Heart right ventricle (tissue), 16 donors: Measurements from ENCODE around the gene LRP5. TPM values are rescaled to one million over a fixed set of nuclear protein-coding genes. Genes with fewer than 3 reads are reported as not detected.

Source experiments
- ATAC-seq, 8 donors: fragments of 200-7000 bp; cut with Tn5 transposase; one replicate each; pipeline ENCODE4 v1.9.1; 2020; ENCODE audit warnings: mild to moderate bottlenecking in 8 of 8, moderate library complexity in 8 of 8, moderate number of reproducible peaks in 1 of 8
- DNase-seq, 2 donors: peaks; one replicate each; pipeline ENCODE4 v3.0.0-alpha.2; 2020
- H3K27ac ChIP-seq, 10 donors: fragments of 200-600 bp; sonication (generic) in 2 of 10; one replicate each; pipeline versions ENCODE4 v1.5.0 to v1.8.0; 2020 to 2022; ENCODE audit warnings: mild to moderate bottlenecking in 3 of 10
- H3K27me3 ChIP-seq, 7 donors: fragments of 200-600 bp; one replicate each; pipeline ENCODE4 v1.8.0; 2021 to 2022; ENCODE audit warnings: mild to moderate bottlenecking in 2 of 7
- H3K36me3 ChIP-seq, 9 donors: fragments of 200-600 bp; sonication (generic) in 1 of 9; one replicate each; pipeline versions ENCODE4 v1.5.0 to v1.8.0; 2020 to 2022; ENCODE audit warnings: mild to moderate bottlenecking in 2 of 9
- H3K4me1 ChIP-seq, 9 donors: fragments of 200-600 bp; sonication (generic) in 1 of 9; one replicate each; pipeline versions ENCODE4 v1.5.0 to v1.8.0; 2020 to 2022; ENCODE audit warnings: mild to moderate bottlenecking in 4 of 9
- H3K4me3 ChIP-seq, 10 donors: fragments of 200-600 bp; sonication (generic) in 2 of 10; one replicate each; pipeline versions ENCODE4 v1.5.0 to v1.8.0; 2020 to 2022; ENCODE audit warnings: mild to moderate bottlenecking in 7 of 10, moderate library complexity in 2 of 10
- H3K9me3 ChIP-seq, 11 donors: fragments of 200-600 bp in 10 of 11; sonication (generic) in 2 of 11; one replicate each; pipeline versions ENCODE4 v1.5.0 to v1.8.0; 2013 to 2022; ENCODE audit warnings: mild to moderate bottlenecking in 2 of 11, control low read depth in 1 of 11, moderate library complexity in 1 of 11
- CTCF ChIP-seq, 9 donors: fragments of 200-600 bp; sonication (generic) in 2 of 9; IDR thresholded peaks; one replicate each; pipeline versions ENCODE4 v1.5.0 to v1.8.0; 2021 to 2022; ENCODE audit warnings: antibody characterized with exemption in 9 of 9, mild to moderate bottlenecking in 5 of 9, moderate library complexity in 1 of 9
- WGBS, 2 donors: extraction: QIAGEN DNeasy Blood & Tissue Kit; methylation state at CpG; one replicate each; pipeline ENCODE4 v1.1.7; 2013; ENCODE audit warnings: inconsistent platforms in 1 of 2; 5-methylcytosine and 5-hydroxymethylcytosine counted together
- intact Hi-C, 10 donors: fragments of 100-400 bp; cut with DNase I; formaldehyde crosslinking; loops; one replicate each; pipeline versions ENCODE4 v1.11.1 to v1.14.2; 2022
- polyA plus RNA-seq, 2 donors: library from polyadenylated mRNA; stranded (reverse); fragments of 200-250 nt; gene quantifications; one replicate each; pipeline ENCODE4 v1.2.3, GENCODE V29; 2013
- total RNA-seq, 10 donors: library from RNA; stranded (reverse); fragmentation: NEBNext Ultra II Directional in 3 of 10; extraction: Animal tissue kit (Norgen Biotek cat#: 25700) in 3 of 10; gene quantifications; one replicate each; pipeline versions ENCODE4 v1.2.1 to v1.2.4, GENCODE V29; 2021 to 2023
- donor health status: Arrhythmogenic right ventricular cardiomyopathy.
- donor health status: ischemic (EF 13 %, LVEDD 7.1; RV severe dilation, severe dysfunction).
- donor health status: healthy with polysubstance abuse.
- donor health status: DM: no; HTN: yes; CAD: no.
- donor health status: DM: no; HTN: no; CAD: no.
- donor health status: ischemic (EF 25% LVEDD 6.9; RV normal size, moderate dysfunction).
- donor health status: ischemic (EF 25% LVEDD 5.7; RV mildly dilated, moderate dysfunction).
- donor health status: healthy.
- donor health status: DM: yes; HTN: yes; CAD: no.
- donor health status: Ischemic cardiomyopathy.
- donor health status: ischemic (EF 35%, LVEDD 5.7; RV mildly dilated, moderate dysfunction).
- donor health status: nonischemic (EF 11% LVEDD 7.7; RV severe dilation, severe dysfunction).
- donor health status: DM: yes; HTN: yes; CAD: no.
- donor health status: PGD.
- donor health status: ischemic (EF 29% LVEDD 5.4; RV normal size, mild dysfunction).
- donor health status: nonischemic (EF 23%, LVEDD 6.1; RV moderate dilation, normal function).

Gene LRP5
- total and polyA plus RNA-seq, 12 donors = 23.2 to 73.3 (median 46.3) TPM

GRCh38 chr11:68371171-68372041, 59.0 kb downstream of the LRP5 start:
- Histone ChIP-seq H3K4me3 (no peak overlapping the region), H3K9me3 (no peaks in the 10 kb centered on the region), H3K36me3 (peaks cover 0 to 30% (median 0%) of the 10 kb centered on the region in 9 donors), H3K27me3 (peaks cover 0 to 3% (median 0%) of the 10 kb centered on the region in 7 donors), H3K27ac (peak overlapping the region; percentile 78 to 94 (median 84)), H3K4me1 (peaks cover 43 to 72% (median 68%) of the 10 kb centered on the region in 9 donors)
- intact Hi-C loops = loop anchor here in 6 of 10 donors (2.0 to 5.0 kb wide), 3 partner anchors 17 to 59 kb away; partner anchors contain the start of gene LRP5 (in 4 of the 6)
- no peak for TF ChIP-seq CTCF (IDR thresholded peaks at IDR 0.05)
- ATAC-seq (peak; percentile 8 to 61 (median 32)), DNase-seq (peak in 1 of 2 donors; percentile 69)
- WGBS, 2 donors = 66 to 78% methylated on average over 35 of the region's 35 CpGs

GRCh38 chr11:68372114-68372513, 59.7 kb downstream of the LRP5 start:
- no peak for TF ChIP-seq CTCF (IDR thresholded peaks at IDR 0.05)
- H3K4me1 ChIP-seq = peaks cover 46 to 79% (median 75%) of the 10 kb centered on the region in 9 donors
- WGBS, 2 donors = 72 to 80% methylated on average over 21 of the region's 21 CpGs
- ATAC-seq (no peak), DNase-seq (no peak)
- no peak overlapping the region for H3K4me3 ChIP-seq
- intact Hi-C loops = loop anchor here in 5 of 10 donors (5.0 kb wide), 2 partner anchors 35 to 60 kb away; partner anchors contain the start of gene LRP5 (in 4 of the 5)
- peaks cover 0 to 23% (median 0%) of the 10 kb centered on the region in 9 donors for H3K36me3 ChIP-seq
- H3K27ac ChIP-seq = peak overlapping the region in 8 of 10 donors; percentile 78 to 95 (median 86)
- H3K27me3 ChIP-seq = peaks cover 0 to 3% (median 0%) of the 10 kb centered on the region in 7 donors
- H3K9me3 ChIP-seq = no peaks in the 10 kb centered on the region

GRCh38 chr11:68372625-68373024, 60.2 kb downstream of the LRP5 start:
- DNase-seq (no peak), ATAC-seq (peak in 1 of 8 donors; percentile 1)
- Histone ChIP-seq H3K4me1 (peaks cover 50 to 84% (median 80%) of the 10 kb centered on the region in 9 donors), H3K9me3 (no peaks in the 10 kb centered on the region), H3K36me3 (peaks cover 0 to 18% (median 0%) of the 10 kb centered on the region in 9 donors), H3K4me3 (no peak overlapping the region), H3K27ac (peak overlapping the region in 5 of 10 donors; percentile 41 to 95 (median 84)), H3K27me3 (peaks cover 0 to 3% (median 0%) of the 10 kb centered on the region in 7 donors)
- intact Hi-C loops = loop anchor here in 5 of 10 donors (5.0 kb wide), 2 partner anchors 35 to 60 kb away; partner anchors contain the start of gene LRP5 (in 4 of the 5)
- WGBS, 2 donors = 70 to 81% methylated on average over 13 to 15 of the region's 15 CpGs
- TF ChIP-seq CTCF (IDR thresholded peaks at IDR 0.05) = no peak

- Histone ChIP-seq H3K4me3 (no peak overlapping the region), H3K27ac (peak overlapping the region; percentile 55 to 95 (median 82)), H3K9me3 (no peaks in the 10 kb centered on the region), H3K4me1 (peaks cover 50 to 91% (median 85%) of the 10 kb centered on the region in 9 donors), H3K27me3 (peaks cover 0 to 3% (median 0%) of the 10 kb centered on the region in 7 donors), H3K36me3 (peaks cover 0 to 11% (median 0%) of the 10 kb centered on the region in 9 donors)
- intact Hi-C loops = loop anchor here in 5 of 10 donors (5.0 kb wide), 2 partner anchors 36 to 61 kb away; partner anchors contain the start of gene LRP5 (in 4 of the 5)
- peak; percentile 10 to 66 (median 50) for ATAC-seq
- WGBS, 2 donors = 65 to 74% methylated on average over 22 of the region's 22 CpGs
- TF ChIP-seq CTCF (IDR thresholded peaks at IDR 0.05) = no peak
- peak; percentile 43 to 56 for DNase-seq
Measured at GRCh38 chr11:68373189-68373814, 60.9 kb downstream of the LRP5 start.
